Tibial nerve (tissue), 4 donors: Measurements from ENCODE around the gene XIRP2. TPM values are rescaled to one million over a fixed set of nuclear protein-coding genes. Genes with fewer than 3 reads are reported as not detected.
"Not testable (repeated sequence)": the region's sequence is repeated elsewhere in the genome, so short reads cannot be mapped to it uniquely, and the experiment has no call there.

ENCODE experiments used
- DNase-seq, 2 donors: peaks; one replicate each; pipeline ENCODE4 v3.0.0-alpha.2; 2019; ENCODE audit warnings: low spot score in 2 of 2
- H3K27ac ChIP-seq, 4 donors: fragments of 200-600 bp; sonication (generic) in 3 of 4; one replicate each; pipeline ENCODE4 v1.5.1; 2017 to 2019; ENCODE audit warnings: mild to moderate bottlenecking in 1 of 4
- H3K27me3 ChIP-seq, 2 donors: fragments of 200-600 bp; sonication (generic) in 1 of 2; one replicate each; pipeline versions ENCODE4 v1.5.1 to v1.6.0; 2017 to 2019
- H3K36me3 ChIP-seq, 3 donors: fragments of 200-600 bp; sonication (generic); one replicate each; pipeline ENCODE4 v1.5.1; 2018 to 2019
- H3K4me1 ChIP-seq, 4 donors: fragments of 200-600 bp; sonication (generic) in 3 of 4; one replicate each; pipeline ENCODE4 v1.5.1; 2017 to 2019
- H3K4me3 ChIP-seq, 4 donors: fragments of 200-600 bp; sonication (generic) in 3 of 4; one replicate each; pipeline ENCODE4 v1.5.1; 2017 to 2019; ENCODE audit warnings: mild to moderate bottlenecking in 1 of 4, moderate library complexity in 1 of 4
- H3K9me3 ChIP-seq, 4 donors: fragments of 200-600 bp; sonication (generic) in 3 of 4; one replicate each; pipeline ENCODE4 v1.5.1; 2017 to 2019
- CTCF ChIP-seq, 5 experiments: fragments of 200-600 bp in 3 of 5; fragments of 450-650 bp in 2 of 5; sonication (generic) in 3 of 5; IDR thresholded peaks; one replicate each; pipeline ENCODE4 v1.5.1; 2016 to 2019; ENCODE audit warnings: antibody characterized with exemption in 5 of 5, mild to moderate bottlenecking in 3 of 5, moderate library complexity in 2 of 5
- EP300 ChIP-seq, 2 donors: sonication (generic); formaldehyde crosslinking; IDR thresholded peaks; one replicate each; pipeline ENCODE4 v1.6.1; 2017; ENCODE audit warnings: antibody characterized with exemption in 2 of 2, mild to moderate bottlenecking in 1 of 2
- POLR2A ChIP-seq, 2 donors: fragments of 450-650 bp; IDR thresholded peaks; one replicate each; pipeline ENCODE4 v1.6.1; 2017; ENCODE audit warnings: antibody characterized with exemption in 2 of 2, mild to moderate bottlenecking in 2 of 2, moderate library complexity in 2 of 2
- WGBS, 2 donors: methylation state at CpG; one replicate each; pipeline ENCODE4 v1.1.5; 2018; 5-methylcytosine and 5-hydroxymethylcytosine counted together
- total RNA-seq, 4 donors: library from RNA; depleted of rRNA; stranded (reverse); fragments of >200 nt; gene quantifications; one replicate each; pipeline ENCODE4 v1.1.0, GENCODE V29; 2016

XIRP2 gene
- total RNA-seq, 4 donors from 2014 or later, result under 0.01 to 1.8 (median 0.96) TPM

DNA sequence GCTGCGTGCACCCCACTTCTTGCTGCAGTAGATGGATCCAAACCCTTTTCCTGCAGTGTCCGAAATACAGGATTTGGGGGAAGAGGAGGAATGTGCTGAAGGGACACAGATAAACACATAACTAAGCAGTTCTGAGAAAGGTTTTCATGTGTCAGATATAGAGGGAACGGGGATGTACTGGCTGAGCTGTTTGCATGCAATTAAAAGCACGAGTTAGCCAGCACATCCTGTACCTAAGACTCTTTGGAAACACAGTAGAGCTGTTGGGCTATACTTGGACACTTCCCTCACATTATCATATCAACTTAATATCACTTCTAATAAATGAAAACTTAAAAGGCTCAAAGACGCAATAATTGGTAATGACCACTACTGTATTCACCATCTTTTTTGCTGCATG is 377.4 kb downstream of the XIRP2 start:
- Histone ChIP-seq H3K36me3 (no peaks in the 10 kb centered on the region), H3K27me3 (no peaks in the 10 kb centered on the region), H3K4me3 (no peak overlapping the region), H3K9me3 (peaks cover 0 to 16% (median 0%) of the 10 kb centered on the region in 4 donors), H3K4me1 (no peaks in the 10 kb centered on the region), H3K27ac (no peak overlapping the region)
- no peak for DNase-seq
- WGBS, 2 donors, result 87 to 88% methylated on average over 5 of the region's 5 CpGs
- TF ChIP-seq POLR2A (IDR thresholded peaks at IDR 0.05), result no peak
- TF ChIP-seq EP300 (IDR thresholded peaks at IDR 0.05), result no peak
- no peak for TF ChIP-seq CTCF (IDR thresholded peaks at IDR 0.05)

DNA sequence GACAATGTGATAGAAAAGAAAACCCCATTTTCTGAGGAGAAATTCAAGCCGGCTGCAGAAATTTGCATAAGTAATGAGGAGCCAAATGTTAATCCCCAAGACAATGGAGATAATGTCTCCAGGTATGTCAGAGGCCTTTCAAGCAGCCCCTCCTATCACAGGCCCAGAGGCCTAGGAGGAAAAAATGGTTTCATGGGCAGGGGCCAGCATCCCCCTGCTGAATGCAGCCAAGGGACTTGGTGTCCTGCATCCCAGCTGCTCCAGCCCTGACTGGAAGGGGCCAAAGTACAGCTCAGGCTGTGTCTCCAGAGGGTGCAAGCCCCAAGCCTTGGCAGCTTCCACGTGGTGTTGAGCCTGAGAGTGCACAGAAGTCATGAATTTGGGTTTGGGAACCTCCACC is 380.0 kb downstream of the XIRP2 start:
- not testable (repeated sequence) for H3K36me3 ChIP-seq, DNase-seq, H3K4me3 ChIP-seq, H3K4me1 ChIP-seq, H3K27ac ChIP-seq, H3K27me3 ChIP-seq
- peaks cover 0 to 16% (median 0%) of the 10 kb centered on the region in 4 donors for H3K9me3 ChIP-seq
- WGBS, 2 donors, result 52 to 92% methylated on average over 2 of the region's 2 CpGs

DNA sequence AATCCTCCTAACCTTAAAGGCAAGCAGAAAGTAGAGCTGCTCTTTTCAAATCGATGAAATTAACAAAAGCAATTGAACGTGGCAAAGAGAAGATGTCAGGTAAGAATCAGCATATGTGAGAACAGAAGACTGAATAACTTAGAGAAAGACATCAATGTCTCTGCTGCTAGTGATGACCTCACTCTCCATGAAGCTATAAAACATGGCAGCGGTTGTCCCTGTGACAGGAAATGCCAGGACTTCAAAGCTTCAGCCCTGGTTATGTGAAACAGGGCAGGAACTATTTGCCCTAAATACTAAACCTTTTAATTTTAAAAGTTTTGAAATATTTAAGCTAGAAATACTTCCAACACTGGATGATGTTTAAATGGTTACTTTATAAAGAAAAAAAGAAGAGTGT is 383.7 kb downstream of the XIRP2 start:
- no peak for DNase-seq
- WGBS, 2 donors, result 48 to 61% methylated on average over 3 of the region's 3 CpGs
- Histone ChIP-seq H3K9me3 (peaks cover 0 to 16% (median 0%) of the 10 kb centered on the region in 4 donors), H3K4me1 (no peaks in the 10 kb centered on the region), H3K27ac (no peak overlapping the region), H3K27me3 (no peaks in the 10 kb centered on the region), H3K4me3 (no peak overlapping the region), H3K36me3 (no peaks in the 10 kb centered on the region)
- no peak for TF ChIP-seq POLR2A (IDR thresholded peaks at IDR 0.05)
- TF ChIP-seq EP300 (IDR thresholded peaks at IDR 0.05), result no peak
- no peak for TF ChIP-seq CTCF (IDR thresholded peaks at IDR 0.05)

DNA sequence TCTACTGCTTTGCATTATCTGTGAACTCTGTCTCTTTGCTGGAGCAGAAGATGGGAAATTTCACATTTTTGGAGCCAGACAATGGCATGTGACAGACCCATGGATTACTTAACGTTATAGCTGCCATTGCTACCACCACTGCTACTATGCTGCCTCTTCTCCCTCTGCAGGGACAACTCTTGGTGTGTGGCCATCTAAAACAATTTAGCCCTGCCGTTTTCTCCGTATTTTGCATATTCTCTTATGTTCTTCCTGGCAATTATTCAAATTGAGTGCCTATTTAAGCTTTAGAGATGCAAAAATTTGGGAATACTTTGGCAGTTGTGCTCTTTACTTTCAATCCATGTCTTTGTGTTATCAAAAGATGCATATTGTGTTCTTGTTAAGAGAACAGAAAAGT is 386.8 kb downstream of the XIRP2 start:
- Histone ChIP-seq H3K4me3 (no peak overlapping the region), H3K4me1 (no peaks in the 10 kb centered on the region), H3K27me3 (no peaks in the 10 kb centered on the region), H3K9me3 (no peaks in the 10 kb centered on the region), H3K27ac (no peak overlapping the region), H3K36me3 (no peaks in the 10 kb centered on the region)
- 19 to 30% methylated on average over 3 of the region's 3 CpGs for WGBS, 2 donors
- TF ChIP-seq EP300 (IDR thresholded peaks at IDR 0.05) (no peak), POLR2A (IDR thresholded peaks at IDR 0.05) (no peak), CTCF (IDR thresholded peaks at IDR 0.05) (no peak)
- DNase-seq, result no peak

DNA sequence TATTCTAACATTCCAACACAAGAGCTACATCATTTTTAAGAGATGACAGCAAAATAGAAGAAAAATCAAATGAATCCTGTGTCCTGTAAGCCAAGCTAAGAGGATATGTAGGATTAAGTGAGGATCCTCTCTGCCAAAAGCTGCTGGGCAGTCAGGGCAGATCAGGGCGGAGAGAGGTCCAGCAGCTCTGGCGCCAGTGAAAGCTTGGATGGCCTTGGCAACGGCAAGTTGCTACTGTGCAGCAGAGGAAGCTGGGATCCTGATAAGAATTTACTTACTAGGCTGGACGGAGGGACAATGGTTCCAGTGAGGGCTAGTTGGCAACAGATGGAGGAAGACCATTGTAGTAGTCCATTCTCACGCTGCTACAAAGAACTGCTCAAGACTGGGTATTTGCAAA is 391.5 kb downstream of the XIRP2 start:
- no peaks in the 10 kb centered on the region for H3K4me1 ChIP-seq
- H3K27ac ChIP-seq, result no peak overlapping the region
- no peak for DNase-seq
- no peak overlapping the region for H3K4me3 ChIP-seq
- 72 to 75% methylated on average over 5 of the region's 5 CpGs for WGBS, 2 donors
- TF ChIP-seq EP300 (IDR thresholded peaks at IDR 0.05), result no peak
- TF ChIP-seq POLR2A (IDR thresholded peaks at IDR 0.05), result no peak
- TF ChIP-seq CTCF (IDR thresholded peaks at IDR 0.05), result no peak
- no peaks in the 10 kb centered on the region for H3K9me3 ChIP-seq
- H3K27me3 ChIP-seq, result no peaks in the 10 kb centered on the region
- no peaks in the 10 kb centered on the region for H3K36me3 ChIP-seq

GRCh38 chr2:167287212-167287611 is 398.9 kb downstream of the XIRP2 start:
- Histone ChIP-seq H3K36me3 (no peaks in the 10 kb centered on the region), H3K27me3 (no peaks in the 10 kb centered on the region), H3K4me3 (no peak overlapping the region), H3K9me3 (no peaks in the 10 kb centered on the region), H3K27ac (no peak overlapping the region), H3K4me1 (no peaks in the 10 kb centered on the region)
- TF ChIP-seq CTCF (IDR thresholded peaks at IDR 0.05), result no peak
- no peak for TF ChIP-seq EP300 (IDR thresholded peaks at IDR 0.05)
- no peak for TF ChIP-seq POLR2A (IDR thresholded peaks at IDR 0.05)
- WGBS, 2 donors, result 65 to 71% methylated on average over 3 of the region's 3 CpGs
- no peak for DNase-seq
